Kidney epithelial cell (primary cell): ENCODE results near the gene AGBL4. TPM values are rescaled to one million over a fixed set of nuclear protein-coding genes. Genes with fewer than 3 reads are reported as not detected.
"Not testable (repeated sequence)": the region's sequence is repeated elsewhere in the genome, so short reads cannot be mapped to it uniquely, and the experiment has no call there.

Source experiments
- DNase-seq: peaks from one replicate; pipeline ENCODE4 v3.0.0-alpha.2; 2010; ENCODE audit warnings: low read depth
- H3K27me3 ChIP-seq: 2 replicates; pipeline ENCODE4 v1.6.0; 2011; ENCODE audit warnings: low read length; ENCODE audit not compliant: control insufficient read depth, insufficient read depth
- H3K36me3 ChIP-seq: 2 replicates; pipeline ENCODE4 v1.5.1; 2011; ENCODE audit warnings: low read length; ENCODE audit not compliant: control insufficient read depth, insufficient read depth
- H3K4me3 ChIP-seq: 2 replicates; pipeline ENCODE4 v1.5.1; 2011; ENCODE audit warnings: low read depth, mild to moderate bottlenecking, control low read depth, low read length
- CTCF ChIP-seq: IDR thresholded peaks from 2 replicates; pipeline ENCODE4 v1.5.1; 2011; ENCODE audit warnings: mild to moderate bottlenecking, moderate library complexity, low read length, control low read depth, inconsistent platforms; ENCODE audit not compliant: insufficient read depth, poor library complexity, severe bottlenecking
- total RNA-seq: library from RNA; depleted of rRNA; stranded (reverse); fragments of >200 nt; gene quantifications from 2 replicates; pipeline ENCODE4 v1.2.3, GENCODE V29; 2015

The AGBL4 gene
- total RNA-seq, 1 donor from 2014 or later: not detected

- no peak for DNase-seq
- Histone ChIP-seq H3K4me3 (no peak overlapping the region), H3K36me3 (no peaks in the 10 kb centered on the region), H3K27me3 (no peaks in the 10 kb centered on the region)
- no peak for TF ChIP-seq CTCF
Measured at GRCh38 chr1:50038237-50038809, 14.6 kb upstream of the AGBL4 start.

GRCh38 chr1:50027794-50028193, 4.0 kb upstream of the AGBL4 start:
- Histone ChIP-seq H3K4me3 (no peak overlapping the region), H3K27me3 (peaks cover 6% of the 10 kb centered on the region), H3K36me3 (no peaks in the 10 kb centered on the region)
- no peak for DNase-seq
- no peak for TF ChIP-seq CTCF

- TF ChIP-seq CTCF: peak; percentile 5
- Histone ChIP-seq H3K4me3 (no peak overlapping the region), H3K36me3 (no peaks in the 10 kb centered on the region), H3K27me3 (no peaks in the 10 kb centered on the region)
- DNase-seq: no peak
Measured at GRCh38 chr1:49995734-49996133, 28.0 kb downstream of the AGBL4 start.

- DNase-seq: no peak
- H3K27me3 ChIP-seq: no peaks in the 10 kb centered on the region
- no peak overlapping the region for H3K4me3 ChIP-seq
- TF ChIP-seq CTCF: no peak
- H3K36me3 ChIP-seq: no peaks in the 10 kb centered on the region
Measured at GRCh38 chr1:49971088-49971487, 52.7 kb downstream of the AGBL4 start.

- Histone ChIP-seq H3K4me3 (no peak overlapping the region), H3K36me3 (no peaks in the 10 kb centered on the region), H3K27me3 (no peaks in the 10 kb centered on the region)
- DNase-seq: no peak
- no peak for TF ChIP-seq CTCF
Measured at GRCh38 chr1:49951385-49951784, 72.4 kb downstream of the AGBL4 start.

GRCh38 chr1:49915301-49915700, 108.5 kb downstream of the AGBL4 start:
- not testable (repeated sequence) for H3K4me3 ChIP-seq, H3K27me3 ChIP-seq, DNase-seq, H3K36me3 ChIP-seq

GRCh38 chr1:49906365-49906764, 117.4 kb downstream of the AGBL4 start:
- no peak for TF ChIP-seq CTCF
- H3K4me3 ChIP-seq: no peak overlapping the region
- no peaks in the 10 kb centered on the region for H3K27me3 ChIP-seq
- no peak for DNase-seq
- H3K36me3 ChIP-seq: no peaks in the 10 kb centered on the region
